DND-41 (cell line): ENCODE measurements around the gene RNMT.
A peak's percentile ranks its signal among the peaks of the same experiment; 100 is the strongest.

ENCODE experiments used
- ATAC-seq: fragments of 200-7000 bp; cut with Tn5 transposase; 3 replicates; pipeline ENCODE4 v1.9.1; 2021; ENCODE audit warnings: low read depth; ENCODE audit not compliant: insufficient read depth
- DNase-seq: peaks from one replicate; pipeline ENCODE4 v3.0.0-alpha.2; 2020
- H2AFZ ChIP-seq: 2 replicates; pipeline ENCODE4 v1.6.0; 2012; ENCODE audit warnings: low read depth, low read length
- H3K27ac ChIP-seq: 2 replicates; pipeline ENCODE4 v1.5.1; 2012; ENCODE audit warnings: low read length, inconsistent platforms
- H3K27me3 ChIP-seq: fragments of 200-600 bp; sonication (generic); 2 replicates; pipeline ENCODE4 v1.6.0; 2012; ENCODE audit warnings: low read length, mild to moderate bottlenecking, inconsistent platforms; ENCODE audit not compliant: insufficient read depth, poor library complexity
- H3K36me3 ChIP-seq: 2 replicates; pipeline ENCODE4 v1.5.1; 2012; ENCODE audit warnings: low read length, inconsistent platforms; ENCODE audit not compliant: insufficient read depth
- H3K4me1 ChIP-seq: 2 replicates; pipeline ENCODE4 v1.5.1; 2012; ENCODE audit warnings: mild to moderate bottlenecking, low read length; ENCODE audit not compliant: insufficient read depth
- H3K4me2 ChIP-seq: 2 replicates; pipeline ENCODE4 v1.6.0; 2012; ENCODE audit warnings: mild to moderate bottlenecking, moderate library complexity, low read length, inconsistent platforms; ENCODE audit not compliant: insufficient read depth
- H3K4me3 ChIP-seq, 2 experiments: fragments of 200-600 bp in 1 of 2; shearing (Covaris generic) in 1 of 2; 2 replicates each; pipeline ENCODE4 v1.5.1; 2012 to 2016; ENCODE audit warnings: inconsistent platforms in 2 of 2, low read length in 2 of 2, mild to moderate bottlenecking in 2 of 2, low read depth in 1 of 2, moderate library complexity in 1 of 2
- H3K79me2 ChIP-seq: 2 replicates; pipeline ENCODE4 v1.6.0; 2012; ENCODE audit warnings: low read length, inconsistent platforms; ENCODE audit not compliant: insufficient read depth
- H3K9ac ChIP-seq: 2 replicates; pipeline ENCODE4 v1.6.0; 2012; ENCODE audit warnings: low read depth, mild to moderate bottlenecking, inconsistent platforms, low read length, moderate library complexity
- H3K9me3 ChIP-seq: 2 replicates; pipeline ENCODE4 v1.5.1; 2012; ENCODE audit warnings: low read length, moderate library complexity, mild to moderate bottlenecking, inconsistent platforms; ENCODE audit not compliant: insufficient read depth, severe bottlenecking
- H4K20me1 ChIP-seq: 2 replicates; pipeline ENCODE4 v1.6.0; 2012; ENCODE audit warnings: low read length; ENCODE audit not compliant: insufficient read depth
- CTCF ChIP-seq: IDR thresholded peaks from 2 replicates; pipeline ENCODE4 v1.5.1; 2012; ENCODE audit warnings: borderline replicate concordance, low read length, moderate library complexity, mild to moderate bottlenecking; ENCODE audit not compliant: poor library complexity, severe bottlenecking; ENCODE audit errors: extremely low read depth
- EZH2 ChIP-seq: IDR thresholded peaks from 3 replicates; pipeline ENCODE4 v1.6.1; 2012; ENCODE audit warnings: borderline replicate concordance, low read depth, mild to moderate bottlenecking, moderate library complexity, low read length, inconsistent platforms; ENCODE audit not compliant: severe bottlenecking

The RNMT gene

GRCh38 chr18:13811993-13812392 lies 85.5 kb downstream of the RNMT start:
- DNase-seq = no peak

GRCh38 chr18:13813271-13813849 lies 86.9 kb downstream of the RNMT start:
- ATAC-seq (peak; percentile 92), DNase-seq (peak; percentile 76)
- Histone ChIP-seq H3K9ac (no peak overlapping the region), H3K4me1 (no peaks in the 10 kb centered on the region), H4K20me1 (no peaks in the 10 kb centered on the region; the same call in 1 of the 2 replicates), H2AFZ (no peak overlapping the region), H3K36me3 (no peaks in the 10 kb centered on the region), H3K27me3 (peaks cover 5% of the 10 kb centered on the region), H3K4me2 (no peak overlapping the region), H3K27ac (no peak overlapping the region), H3K79me2 (no peaks in the 10 kb centered on the region), H3K9me3 (no peaks in the 10 kb centered on the region), H3K4me3 (no peak overlapping the region)
- TF ChIP-seq CTCF = peak; percentile 94
- no peak for TF ChIP-seq EZH2

More at GRCh38 chr18:13811993-13812392, 85.5 kb downstream of the RNMT start:
- ATAC-seq = peak; percentile 64
- no peaks in the 10 kb centered on the region for H3K9me3 ChIP-seq
- H3K27me3 ChIP-seq = peaks cover 4% of the 10 kb centered on the region
- no peaks in the 10 kb centered on the region for H3K4me1 ChIP-seq
- no peak overlapping the region for H3K4me3 ChIP-seq
- no peaks in the 10 kb centered on the region; the same call in 1 of the 2 replicates for H4K20me1 ChIP-seq
- no peaks in the 10 kb centered on the region for H3K36me3 ChIP-seq
- TF ChIP-seq EZH2 (no peak), CTCF (peak; percentile 41)
- H2AFZ ChIP-seq = no peak overlapping the region
- H3K4me2 ChIP-seq = no peak overlapping the region
- H3K79me2 ChIP-seq = no peaks in the 10 kb centered on the region
- no peak overlapping the region for H3K9ac ChIP-seq
- H3K27ac ChIP-seq = no peak overlapping the region
